Body of pancreas (tissue), 4 donors: ENCODE data around the gene ADAMTS1.

Source experiments
- CTCF ChIP-seq, 7 experiments: fragments of 450-650 bp in 4 of 7; fragments of 200-600 bp in 3 of 7; sonication (generic) in 3 of 7; IDR thresholded peaks; one replicate each; pipeline ENCODE4 v1.5.1; 2016 to 2019; ENCODE audit warnings: antibody characterized with exemption in 7 of 7
- POLR2A ChIP-seq, 3 donors: fragments of 450-650 bp; IDR thresholded peaks; one replicate each; pipeline ENCODE4 v1.6.1; 2016; ENCODE audit warnings: antibody characterized with exemption in 3 of 3, mild to moderate bottlenecking in 2 of 3

GRCh38 chr21:26833011-26833410 is 12.2 kb downstream of the ADAMTS1 start:
- TF ChIP-seq CTCF (IDR thresholded peaks at IDR 0.05) = no peak
- no peak for TF ChIP-seq POLR2A (IDR thresholded peaks at IDR 0.05)
